GM12892 (cell line): ENCODE results near the gene ZFP36.

ENCODE experiments used
- POLR2A ChIP-seq: IDR thresholded peaks from 2 replicates; pipeline ENCODE4 v1.6.1; 2011; ENCODE audit warnings: low read depth, low read length, control low read depth
- POLR2AphosphoS5 ChIP-seq: IDR thresholded peaks from 2 replicates; pipeline ENCODE4 v1.6.1; 2011; ENCODE audit warnings: low read depth, low read length, control low read depth
- TAF1 ChIP-seq: IDR thresholded peaks from 2 replicates; pipeline ENCODE4 v1.6.1; 2011; ENCODE audit warnings: low read depth, mild to moderate bottlenecking, control low read depth, low read length, borderline replicate concordance

DNA sequence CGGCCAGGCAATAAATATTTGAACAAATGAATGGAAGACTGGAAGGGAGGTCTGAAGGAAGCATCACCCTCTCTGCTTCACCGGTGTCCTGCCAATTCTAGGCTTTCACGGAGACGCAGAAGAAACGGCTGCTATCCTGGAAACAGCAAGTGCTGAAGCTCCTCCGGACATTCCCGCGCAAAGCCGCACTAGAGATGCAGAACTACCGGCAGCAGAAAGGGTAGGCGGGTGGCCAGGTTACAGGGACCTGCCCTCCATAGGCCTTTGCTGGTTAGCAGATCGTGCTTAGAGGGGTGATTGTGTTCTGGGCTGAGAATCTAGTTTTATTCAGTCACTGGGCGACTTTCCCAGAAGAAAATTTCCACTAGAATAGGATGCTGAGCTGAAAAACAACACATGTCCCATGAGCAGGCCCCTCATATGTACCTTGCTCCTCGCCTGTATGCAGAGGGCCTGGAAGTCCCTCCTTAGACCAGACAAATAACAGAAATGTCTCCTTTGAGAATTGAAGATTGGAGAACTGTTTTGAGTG is 26.7 kb upstream of the ZFP36 start:
- TF ChIP-seq POLR2A (no peak), POLR2AphosphoS5 (no peak), TAF1 (no peak)
